CD4-positive, CD25-positive, alpha-beta regulatory T cell (primary cell): ENCODE results near the gene IFNG. TPM values are rescaled to one million over a fixed set of nuclear protein-coding genes. Genes with fewer than 3 reads are reported as not detected.

ENCODE experiments used
- polyA plus RNA-seq, 4 donors: library from polyadenylated mRNA; unstranded; fragments of 300-500 nt; fragmentation: Illumina TruSeq; gene quantifications; one replicate each; pipeline ENCODE4 v1.2.3, GENCODE V29; 2021
- total RNA-seq: library from RNA; stranded (reverse); gene quantifications from one replicate; pipeline ENCODE4 v1.2.3, GENCODE V29; 2022

Gene IFNG
- total and polyA plus RNA-seq, 5 donors from 2014 or later: 0.83 to 15.0 (median 0.89) TPM

Other genes with a start within 250 kb of the IFNG start
- 9.3 TPM for gene IFNG-AS1, start 170.3 kb downstream of the IFNG start, total RNA-seq
- gene IFNG-AS1, start 170.3 kb downstream of the IFNG start, polyA plus RNA-seq: 1 to 10 TPM in 3 of 4 donors, under 1 TPM in 1; 0.24 to 3.9 (median 2.1) TPM
- gene IL26, start 66.1 kb upstream of the IFNG start, total RNA-seq: not detected
- gene IL26, start 66.1 kb upstream of the IFNG start, polyA plus RNA-seq: under 1 TPM in 2 of 4 donors, not detected in 2; 0.17 to 0.71 TPM
- not detected for gene IL22, start 93.9 kb upstream of the IFNG start, total RNA-seq
- not detected for gene IL22, start 93.9 kb upstream of the IFNG start, polyA plus RNA-seq
- gene MDM1, start 172.6 kb upstream of the IFNG start, total RNA-seq: 21.2 TPM
- 10 to 100 TPM; 13.4 to 21.1 (median 15.5) TPM for gene MDM1, start 172.6 kb upstream of the IFNG start, polyA plus RNA-seq